GF-D8 (cell line): ENCODE results near the gene HADHA.

Experiments
- DNase-seq: peaks from one replicate; lab custom pipeline; 2025; lab: John Stamatoyannopoulos, UW

HADHA gene

DNA sequence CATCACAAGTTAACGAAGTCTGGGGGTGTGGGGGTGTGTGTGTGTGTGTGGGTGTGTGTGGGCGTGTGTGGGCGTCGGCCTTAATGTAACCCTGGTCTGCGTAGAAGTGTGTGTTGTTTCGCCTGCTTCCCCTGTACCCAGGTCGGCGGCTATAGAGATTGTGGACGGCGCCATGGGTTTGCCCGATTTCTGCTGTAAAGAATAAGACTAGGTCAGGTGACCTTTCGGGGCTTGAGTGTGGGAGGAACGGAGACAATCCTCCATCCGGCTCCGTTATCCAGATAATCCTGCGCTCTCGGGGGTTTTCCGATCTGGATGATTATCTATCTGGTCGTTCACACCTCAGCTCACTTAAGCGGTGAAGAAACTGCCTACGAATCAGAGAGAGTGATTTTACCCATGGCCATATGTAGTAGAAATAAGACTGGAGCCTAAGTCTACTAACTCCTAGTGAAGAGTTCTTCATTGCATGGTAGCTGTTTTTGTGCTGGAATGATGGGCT, 850 bp upstream of the HADHA start:
- DNase-seq = no peak

DNA sequence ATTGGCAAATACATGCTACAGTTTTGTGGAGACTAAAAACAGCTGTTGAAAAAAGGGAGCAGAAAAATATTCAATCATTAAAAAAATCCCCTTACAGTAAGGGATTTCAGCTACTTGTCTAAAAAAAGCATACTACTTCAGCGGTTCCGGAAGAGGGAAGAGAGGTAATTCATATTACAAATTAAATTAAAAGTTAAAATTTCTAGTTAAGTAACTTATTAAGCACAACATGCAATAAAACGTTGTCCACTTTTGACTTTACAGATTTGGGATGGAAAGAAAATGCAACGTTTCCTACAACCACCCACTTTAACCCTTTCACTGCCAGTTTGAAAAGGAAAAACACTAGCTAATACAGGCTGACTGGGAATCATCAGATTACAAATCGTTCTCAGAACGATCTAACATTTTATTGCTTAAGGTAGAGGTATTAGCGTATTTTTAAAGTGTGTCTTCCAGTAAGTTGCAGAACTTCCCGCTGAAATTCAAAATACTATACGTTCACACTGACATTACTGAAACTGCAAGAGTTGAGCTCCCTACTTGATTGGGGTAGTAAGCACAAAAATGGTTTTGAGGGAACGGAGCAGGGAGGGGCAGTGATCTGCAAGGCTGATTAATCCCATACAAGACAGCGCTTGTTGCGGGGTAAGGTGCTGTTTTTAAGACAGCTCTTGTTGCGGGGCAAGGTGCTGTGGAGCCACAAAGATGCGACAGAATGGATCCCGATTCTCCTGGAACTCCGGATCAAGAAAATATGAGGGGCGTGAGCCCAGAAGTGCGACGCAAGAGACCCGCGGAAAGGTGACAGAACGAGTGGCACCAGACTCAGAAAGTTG, 743 bp downstream of the HADHA start:
- DNase-seq = no peak

GRCh38 chr2:26241928-26242436, 2.5 kb downstream of the HADHA start:
- no peak for DNase-seq

DNA sequence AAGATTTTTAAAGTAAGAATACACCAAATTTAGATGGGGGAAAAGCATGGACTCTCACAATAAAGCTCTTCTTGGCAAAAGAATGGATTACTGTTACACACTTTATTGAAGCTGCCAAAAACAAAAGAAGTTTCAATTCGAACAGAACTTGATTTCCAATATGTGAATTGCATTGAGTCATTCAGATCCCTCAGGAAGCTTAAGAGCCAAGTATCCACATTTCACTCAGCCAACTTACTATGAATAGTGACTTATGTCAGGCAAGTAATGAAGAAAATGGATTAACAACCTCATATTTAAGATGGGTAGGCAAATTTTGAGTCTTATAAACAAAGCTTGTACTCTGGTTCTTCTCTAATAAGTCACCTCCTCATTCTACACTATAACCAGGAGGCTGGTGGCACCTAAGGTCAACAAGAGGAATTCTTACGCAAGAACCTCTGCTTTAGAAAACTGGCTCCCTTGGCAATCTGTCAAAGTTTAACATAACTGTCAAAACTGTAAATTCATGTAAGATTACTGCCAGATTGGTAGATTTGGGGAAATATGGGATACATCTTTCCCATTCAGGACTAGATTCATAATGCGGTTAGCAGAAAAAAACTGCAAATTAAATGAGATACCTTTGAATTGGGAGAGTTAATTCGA, 6.0 kb downstream of the HADHA start:
- peak; percentile 26 for DNase-seq

- DNase-seq = no peak
Observed at GRCh38 chr2:26237868-26238267, 6.6 kb downstream of the HADHA start.

GRCh38 chr2:26235089-26235488, 9.3 kb downstream of the HADHA start:
- no peak for DNase-seq

DNA sequence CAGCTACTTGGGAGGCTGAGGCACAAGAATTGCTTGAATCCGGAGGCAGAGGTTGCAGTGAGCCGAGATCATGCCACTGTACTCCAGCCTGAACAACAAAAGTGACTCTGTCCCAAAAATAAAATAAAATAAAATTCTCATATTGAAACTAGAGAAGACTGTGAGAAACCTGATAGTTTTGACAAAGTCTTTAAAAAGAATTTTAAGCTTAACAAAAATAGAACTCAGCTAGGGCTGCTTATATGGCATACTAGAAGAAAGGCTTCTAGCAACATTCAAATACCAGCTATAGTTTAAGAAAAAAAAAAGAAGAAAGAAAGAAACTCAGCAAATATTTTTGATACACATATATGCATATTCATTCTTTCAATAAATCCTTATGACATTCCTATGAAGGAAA, 13.6 kb downstream of the HADHA start:
- no peak for DNase-seq

GRCh38 chr2:26229595-26229994, 14.8 kb downstream of the HADHA start:
- DNase-seq = no peak

GRCh38 chr2:26224095-26224494, 20.3 kb downstream of the HADHA start:
- DNase-seq = no peak

GRCh38 chr2:26223018-26223417, 21.4 kb downstream of the HADHA start:
- no peak for DNase-seq

DNA sequence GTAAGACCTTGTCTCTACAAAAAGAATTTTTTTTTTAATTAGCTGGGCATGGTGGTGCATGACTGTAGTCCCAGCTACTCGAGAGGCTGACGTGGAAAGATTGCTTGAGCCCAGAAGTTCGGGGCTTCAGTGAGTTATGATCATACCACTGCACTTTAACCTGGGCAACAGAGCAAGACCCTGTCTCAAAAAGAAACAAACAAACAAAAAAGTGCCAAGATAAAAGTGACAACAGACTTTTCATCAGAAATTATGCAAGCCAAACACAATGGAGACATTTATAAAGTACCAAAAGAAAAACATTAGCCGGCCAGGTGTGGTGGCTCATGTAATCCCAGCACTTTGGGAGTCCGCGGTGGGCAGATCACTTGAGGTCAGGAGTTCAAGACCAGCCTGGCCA, 26.7 kb downstream of the HADHA start:
- DNase-seq = no peak

DNA sequence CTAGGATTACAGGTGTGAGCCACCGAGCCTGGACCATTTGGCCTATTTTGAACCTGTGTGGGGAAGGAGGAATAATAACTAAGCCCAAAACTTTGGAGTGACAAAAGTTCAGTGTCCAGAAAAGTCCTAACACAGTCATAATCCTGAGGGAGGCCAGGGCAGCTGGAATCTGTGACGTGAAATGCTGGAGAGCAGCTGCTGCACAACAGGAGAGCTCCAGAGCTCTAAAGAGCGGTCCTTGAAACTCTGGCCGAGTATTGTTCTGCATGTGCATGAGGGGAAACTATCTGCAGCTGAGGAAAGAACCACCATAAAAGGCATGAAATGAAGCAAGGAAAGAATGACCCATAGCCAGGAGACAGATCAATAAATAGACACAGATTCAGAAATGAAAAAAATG, 27.8 kb downstream of the HADHA start:
- no peak for DNase-seq

DNA sequence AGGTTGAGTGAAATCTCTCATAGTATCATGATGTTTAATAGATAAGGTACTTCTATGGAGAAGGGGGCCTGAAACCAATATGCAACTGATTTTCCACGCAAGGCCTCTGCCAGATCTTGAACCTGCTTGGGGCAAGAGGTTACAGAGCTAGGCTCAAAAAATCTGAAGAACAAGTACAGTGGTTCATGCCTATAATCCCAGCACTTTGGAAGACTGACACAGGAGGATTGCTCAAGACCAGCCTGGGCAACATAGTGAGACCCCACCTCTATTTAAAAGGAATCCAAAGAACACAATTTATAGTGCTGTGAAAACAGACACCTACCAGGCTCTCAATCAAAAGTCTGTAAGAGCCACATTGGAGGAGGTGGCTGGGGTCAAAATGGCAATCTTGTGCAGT, 28.6 kb downstream of the HADHA start:
- DNase-seq = no peak

- no peak for DNase-seq
Observed at GRCh38 chr2:26214759-26215158, 29.7 kb downstream of the HADHA start.

GRCh38 chr2:26212011-26212410, 32.4 kb downstream of the HADHA start:
- no peak for DNase-seq

GRCh38 chr2:26203906-26204305, 40.5 kb downstream of the HADHA start:
- DNase-seq = no peak

DNA sequence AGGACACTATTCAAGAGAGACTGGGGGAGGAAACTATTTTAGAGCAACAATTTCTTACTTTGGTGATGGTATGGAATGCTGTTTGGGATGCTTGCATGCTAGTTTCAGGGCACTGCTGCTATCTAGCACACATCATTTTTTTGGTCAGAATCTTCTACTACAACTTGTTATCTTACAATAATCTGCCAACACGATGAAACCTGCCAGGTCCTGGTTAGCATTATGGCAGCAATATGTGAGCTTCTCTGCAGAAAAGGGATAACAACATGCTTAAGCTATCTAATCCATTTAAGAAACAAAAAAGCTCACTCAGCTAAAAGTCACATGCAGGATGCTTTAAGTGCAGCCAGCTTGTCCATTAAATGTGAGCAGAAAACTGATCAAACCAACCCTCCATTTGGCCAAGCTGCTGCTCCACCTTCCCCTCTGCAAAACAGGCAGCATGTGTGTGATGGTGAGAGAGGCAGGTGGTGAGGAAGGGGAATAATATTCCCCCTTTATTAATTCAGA, 41.4 kb downstream of the HADHA start:
- DNase-seq = no peak

DNA sequence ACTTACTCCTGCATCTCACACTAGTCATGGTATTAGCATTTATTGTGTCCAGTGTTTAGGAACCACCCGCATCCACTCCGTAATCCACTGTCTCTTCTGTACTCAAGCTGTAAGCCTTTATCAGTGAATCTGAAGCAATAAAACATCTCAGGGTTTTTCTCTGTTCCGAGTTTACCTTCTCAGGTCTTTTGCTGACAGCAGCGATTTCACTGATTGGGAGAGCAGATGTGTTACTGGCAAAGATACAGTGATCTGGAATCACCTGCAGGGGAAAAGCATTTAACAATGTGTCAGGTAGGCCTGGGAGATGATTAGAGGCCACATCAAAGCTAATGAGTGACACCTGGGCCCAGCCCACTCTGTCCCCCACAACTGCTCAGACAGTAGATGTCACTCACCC, 46.9 kb downstream of the HADHA start:
- no peak for DNase-seq

GRCh38 chr2:26196683-26197418, 47.6 kb downstream of the HADHA start:
- DNase-seq = no peak

DNA sequence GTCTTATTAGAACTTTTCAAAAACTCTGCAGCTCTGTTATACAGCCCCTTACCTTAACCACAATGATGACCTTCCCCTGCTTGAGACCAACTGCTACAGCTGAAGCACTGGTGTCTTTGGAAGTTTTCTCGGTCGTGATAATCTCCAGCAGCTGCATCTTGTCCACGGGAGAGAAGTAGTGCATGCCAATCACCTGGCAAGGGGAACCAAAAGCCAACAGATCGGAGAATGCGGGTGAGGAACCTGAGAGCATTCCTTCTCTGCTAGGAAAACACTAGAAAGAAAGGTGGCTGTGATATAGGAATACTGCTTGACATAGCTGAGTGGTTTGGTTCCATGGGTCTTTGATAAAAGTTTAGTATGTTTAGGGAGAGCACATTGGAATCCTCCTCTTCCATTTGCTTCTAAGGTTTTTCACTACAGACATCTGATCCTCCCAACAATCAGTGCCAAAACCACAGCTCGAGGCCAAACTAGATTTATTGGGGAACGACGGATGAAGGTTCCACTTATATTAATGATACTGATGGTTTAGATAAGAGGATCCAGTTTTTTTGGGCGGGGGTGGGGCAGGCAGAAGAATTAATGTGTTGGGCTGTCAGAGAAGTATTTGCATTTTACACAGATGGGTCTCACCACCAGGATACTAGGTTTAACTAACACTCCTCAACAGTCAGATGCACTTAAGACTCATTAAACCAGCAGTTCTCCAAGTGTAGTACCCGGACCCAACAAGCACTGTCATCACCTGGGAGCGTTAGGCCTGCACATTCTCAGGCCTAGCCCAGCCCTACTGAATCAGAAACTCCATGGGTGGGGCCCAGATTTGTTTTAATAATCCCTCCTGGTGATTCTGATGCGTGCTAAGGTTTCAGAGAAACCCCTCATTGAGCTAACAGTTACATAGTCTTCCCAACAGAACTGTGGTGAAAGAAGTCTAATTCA, 49.1 kb downstream of the HADHA start:
- DNase-seq = no peak

GRCh38 chr2:26193578-26194231, 50.7 kb downstream of the HADHA start:
- DNase-seq = no peak
